GM12878 (cell line): Measurements from ENCODE around the gene BLOC1S6. TPM values are rescaled to one million over a fixed set of nuclear protein-coding genes. Genes with fewer than 3 reads are reported as not detected.
A peak's percentile ranks its signal among the peaks of the same experiment; 100 is the strongest.

Experiments used
- CBX5 ChIP-seq: sonication (generic); IDR thresholded peaks from 2 replicates; pipeline ENCODE4 v1.6.1; 2016; ENCODE audit warnings: low read depth, moderate library complexity, mild to moderate bottlenecking, inconsistent platforms
- CHD4 ChIP-seq: fragments of 200-600 bp; sonication (generic); IDR thresholded peaks from 2 replicates; pipeline ENCODE4 v1.6.1; 2016; ENCODE audit warnings: mild to moderate bottlenecking
- IRF4 ChIP-seq: IDR thresholded peaks from 2 replicates; pipeline ENCODE4 v1.6.1; 2011; ENCODE audit warnings: low read depth, low read length
- KAT2A ChIP-seq: conservative IDR thresholded peaks from 2 replicates; pipeline ENCODE4 v1.6.1; 2011; ENCODE audit warnings: low read depth, low read length; ENCODE audit not compliant: control insufficient read depth
- NR2C1 ChIP-seq: fragments of 450-650 bp; IDR thresholded peaks from 2 replicates; pipeline ENCODE4 v1.6.1; 2017; ENCODE audit warnings: antibody characterized with exemption, mild to moderate bottlenecking, moderate library complexity
- RELA ChIP-seq: fragments of 450-650 bp; IDR thresholded peaks from 2 replicates; pipeline ENCODE4 v1.8.0; 2014; ENCODE audit warnings: borderline replicate concordance; ENCODE audit not compliant: partially characterized antibody
- RELB ChIP-seq: fragments of 450-650 bp; IDR thresholded peaks from 2 replicates; pipeline ENCODE4 v1.6.1; 2017; ENCODE audit warnings: low read depth, mild to moderate bottlenecking, moderate library complexity
- SKIL ChIP-seq: fragments of 450-650 bp; IDR thresholded peaks from 2 replicates; pipeline ENCODE4 v1.6.1; 2017; ENCODE audit warnings: mild to moderate bottlenecking, low read depth, inconsistent platforms; ENCODE audit not compliant: poor library complexity, severe bottlenecking
- TCF7 ChIP-seq: IDR thresholded peaks from 2 replicates; pipeline ENCODE4 v1.6.1; 2014; ENCODE audit warnings: antibody characterized with exemption, borderline replicate concordance
- ZBTB40 ChIP-seq: fragments of 450-650 bp; IDR thresholded peaks from 2 replicates; pipeline ENCODE4 v1.6.1; 2016; ENCODE audit warnings: mild to moderate bottlenecking, moderate library complexity, borderline replicate concordance
- polyA plus RNA-seq, 11 experiments: library from polyadenylated mRNA; depleted of rRNA in 4 of 11; unstranded in 6 of 11; stranded (reverse) in 5 of 11; fragments of >200 nt; fragmentation: Nextera tagmentation in 4 of 11; fragmentation: Illumina TruSeq in 1 of 11; extraction: Ambion mirVana in 4 of 11; extraction: Trizol in 1 of 11; gene quantifications; 1 replicate in 1 of 11; 2 replicates in 10 of 11; pipeline versions ENCODE4 v1.2.1 to v1.2.3, GENCODE V29; 2011 to 2016; ENCODE audit warnings: inconsistent platforms in 2 of 11, missing spikeins in 2 of 11, low read depth in 1 of 11
- total RNA-seq, 4 experiments: library from RNA; depleted of rRNA in 3 of 4; stranded (reverse); fragments of >200 nt in 3 of 4; fragmentation: Illumina TruSeq in 1 of 4; extraction: Trizol in 1 of 4; gene quantifications; 2 replicates each; pipeline versions ENCODE4 v1.2.1 to v1.2.3, GENCODE V29; 2013 to 2021
- TF ChIP-seq, protein P1 (sequence below): fragments of 150-350 bp; IDR thresholded peaks from 2 replicates; pipeline ENCODE4 v1.6.1; 2016; ENCODE audit warnings: low read depth, low read length

Gene BLOC1S6
- total and polyA plus RNA-seq, 10 of the 15 experiments (the other 5 are each of a cell fraction or from before 2014, with no cell fraction given) = 13.5 to 48.8 (median 32.7) TPM

GRCh38 chr15:45587095-45587862 is at the start of gene BLOC1S6 (continued):
- TF ChIP-seq ZBTB40 (peak; percentile 98), NR2C1 (peak; percentile 30; the same call in 1 of the 2 replicates), TCF7 (no peak), RELB (peak; percentile 92), IRF4 (no peak), CBX5 (0 out of 2 replicates have a peak, but pooled peaks have one; percentile 16), RELA (no peak), SKIL (no peak), KAT2A (no peak), CHD4 (no peak)
- TF ChIP-seq, protein P1, sequence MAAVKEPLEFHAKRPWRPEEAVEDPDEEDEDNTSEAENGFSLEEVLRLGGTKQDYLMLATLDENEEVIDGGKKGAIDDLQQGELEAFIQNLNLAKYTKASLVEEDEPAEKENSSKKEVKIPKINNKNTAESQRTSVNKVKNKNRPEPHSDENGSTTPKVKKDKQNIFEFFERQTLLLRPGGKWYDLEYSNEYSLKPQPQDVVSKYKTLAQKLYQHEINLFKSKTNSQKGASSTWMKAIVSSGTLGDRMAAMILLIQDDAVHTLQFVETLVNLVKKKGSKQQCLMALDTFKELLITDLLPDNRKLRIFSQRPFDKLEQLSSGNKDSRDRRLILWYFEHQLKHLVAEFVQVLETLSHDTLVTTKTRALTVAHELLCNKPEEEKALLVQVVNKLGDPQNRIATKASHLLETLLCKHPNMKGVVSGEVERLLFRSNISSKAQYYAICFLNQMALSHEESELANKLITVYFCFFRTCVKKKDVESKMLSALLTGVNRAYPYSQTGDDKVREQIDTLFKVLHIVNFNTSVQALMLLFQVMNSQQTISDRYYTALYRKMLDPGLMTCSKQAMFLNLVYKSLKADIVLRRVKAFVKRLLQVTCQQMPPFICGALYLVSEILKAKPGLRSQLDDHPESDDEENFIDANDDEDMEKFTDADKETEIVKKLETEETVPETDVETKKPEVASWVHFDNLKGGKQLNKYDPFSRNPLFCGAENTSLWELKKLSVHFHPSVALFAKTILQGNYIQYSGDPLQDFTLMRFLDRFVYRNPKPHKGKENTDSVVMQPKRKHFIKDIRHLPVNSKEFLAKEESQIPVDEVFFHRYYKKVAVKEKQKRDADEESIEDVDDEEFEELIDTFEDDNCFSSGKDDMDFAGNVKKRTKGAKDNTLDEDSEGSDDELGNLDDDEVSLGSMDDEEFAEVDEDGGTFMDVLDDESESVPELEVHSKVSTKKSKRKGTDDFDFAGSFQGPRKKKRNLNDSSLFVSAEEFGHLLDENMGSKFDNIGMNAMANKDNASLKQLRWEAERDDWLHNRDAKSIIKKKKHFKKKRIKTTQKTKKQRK = no peak
